A549 treated with AZD2906 at 1 μM for 4 hours (cell line): ENCODE results near the gene GNS. TPM values are rescaled to one million over a fixed set of nuclear protein-coding genes. Genes with fewer than 3 reads are reported as not detected.

Experiments used
- total RNA-seq: library from RNA; stranded (reverse); fragments of 200-300 nt; extraction: Qiagen RNA extraction; gene quantifications from 5 replicates; pipeline ENCODE4 v1.2.3, GENCODE V29; 2022

The GNS gene
- total RNA-seq, result 47.6 to 58.8 TPM (median 51.3 TPM) in 5 replicates

DNA sequence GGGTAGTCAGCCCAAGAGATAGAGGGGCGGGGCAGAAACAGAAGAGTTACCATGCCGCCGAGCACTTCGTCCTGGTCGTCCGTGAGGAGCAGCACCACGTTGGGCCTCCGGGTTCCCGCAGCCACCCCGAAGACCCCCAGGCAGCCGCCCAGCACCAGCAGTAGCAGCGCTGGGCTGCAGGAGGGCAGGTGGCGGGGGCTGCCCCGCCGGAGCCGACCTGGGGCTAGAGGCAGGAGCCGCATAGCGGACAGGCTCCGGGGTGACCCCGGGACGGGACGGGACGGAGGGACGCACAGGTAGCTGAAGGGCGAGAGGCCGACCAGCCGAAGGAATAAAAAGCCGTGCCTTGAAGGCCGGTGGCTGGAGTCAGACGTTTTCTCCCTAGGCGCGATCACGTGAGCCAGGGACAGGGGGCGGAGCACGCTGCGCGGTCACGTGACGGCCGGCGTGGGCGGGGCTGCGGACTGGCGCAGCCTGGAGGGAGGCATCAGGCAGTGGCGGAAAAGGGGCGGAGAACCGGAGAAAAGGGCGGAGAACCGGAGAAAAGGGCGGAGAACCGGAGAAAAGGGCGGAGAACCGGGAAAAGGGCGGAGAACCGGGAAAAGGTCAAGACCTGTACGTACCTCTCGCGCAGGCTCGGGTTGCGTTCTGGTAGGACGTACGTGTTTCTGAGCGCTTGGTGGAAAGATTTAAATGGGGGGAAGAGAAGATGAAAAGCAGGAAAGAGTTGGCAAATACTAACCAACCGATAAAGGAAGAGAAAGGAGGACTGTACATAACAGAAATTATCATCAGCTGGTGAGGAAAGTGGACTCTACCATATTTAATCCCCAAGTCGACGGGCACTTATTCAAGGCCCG, at the start of gene GNS:
Gene GNS (minus strand): TSS at position 372 of the 860 bp plus-strand sequence. CDS start 130 bp downstream, at position 242.

Other genes starting within 250 kb of the GNS start
- gene RASSF3, start 148.9 kb downstream of the GNS start, total RNA-seq, result 17.7 to 23.3 TPM (median 19.4 TPM) in 5 replicates
- 0.81 to 1.4 TPM (median 1.2 TPM) in 5 replicates for gene TBC1D30, start 65.2 kb upstream of the GNS start, total RNA-seq